Heart right ventricle (tissue), 16 donors: ENCODE measurements around the gene LRP2. TPM values are rescaled to one million over a fixed set of nuclear protein-coding genes. Genes with fewer than 3 reads are reported as not detected.

Experiments used
- ATAC-seq, 8 donors: fragments of 200-7000 bp; cut with Tn5 transposase; one replicate each; pipeline ENCODE4 v1.9.1; 2020; ENCODE audit warnings: mild to moderate bottlenecking in 8 of 8, moderate library complexity in 8 of 8, moderate number of reproducible peaks in 1 of 8
- DNase-seq, 2 donors: peaks; one replicate each; pipeline ENCODE4 v3.0.0-alpha.2; 2020
- H3K27ac ChIP-seq, 10 donors: fragments of 200-600 bp; sonication (generic) in 2 of 10; one replicate each; pipeline versions ENCODE4 v1.5.0 to v1.8.0; 2020 to 2022; ENCODE audit warnings: mild to moderate bottlenecking in 3 of 10
- H3K27me3 ChIP-seq, 7 donors: fragments of 200-600 bp; one replicate each; pipeline ENCODE4 v1.8.0; 2021 to 2022; ENCODE audit warnings: mild to moderate bottlenecking in 2 of 7
- H3K36me3 ChIP-seq, 9 donors: fragments of 200-600 bp; sonication (generic) in 1 of 9; one replicate each; pipeline versions ENCODE4 v1.5.0 to v1.8.0; 2020 to 2022; ENCODE audit warnings: mild to moderate bottlenecking in 2 of 9
- H3K4me1 ChIP-seq, 9 donors: fragments of 200-600 bp; sonication (generic) in 1 of 9; one replicate each; pipeline versions ENCODE4 v1.5.0 to v1.8.0; 2020 to 2022; ENCODE audit warnings: mild to moderate bottlenecking in 4 of 9
- H3K4me3 ChIP-seq, 10 donors: fragments of 200-600 bp; sonication (generic) in 2 of 10; one replicate each; pipeline versions ENCODE4 v1.5.0 to v1.8.0; 2020 to 2022; ENCODE audit warnings: mild to moderate bottlenecking in 7 of 10, moderate library complexity in 2 of 10
- H3K9me3 ChIP-seq, 11 donors: fragments of 200-600 bp in 10 of 11; sonication (generic) in 2 of 11; one replicate each; pipeline versions ENCODE4 v1.5.0 to v1.8.0; 2013 to 2022; ENCODE audit warnings: mild to moderate bottlenecking in 2 of 11, control low read depth in 1 of 11, moderate library complexity in 1 of 11
- WGBS, 2 donors: extraction: QIAGEN DNeasy Blood & Tissue Kit; methylation state at CpG; one replicate each; pipeline ENCODE4 v1.1.7; 2013; ENCODE audit warnings: inconsistent platforms in 1 of 2; 5-methylcytosine and 5-hydroxymethylcytosine counted together
- intact Hi-C, 10 donors: fragments of 100-400 bp; cut with DNase I; formaldehyde crosslinking; loops; one replicate each; pipeline versions ENCODE4 v1.11.1 to v1.14.2; 2022
- polyA plus RNA-seq, 2 donors: library from polyadenylated mRNA; stranded (reverse); fragments of 200-250 nt; gene quantifications; one replicate each; pipeline ENCODE4 v1.2.3, GENCODE V29; 2013
- total RNA-seq, 10 donors: library from RNA; stranded (reverse); fragmentation: NEBNext Ultra II Directional in 3 of 10; extraction: Animal tissue kit (Norgen Biotek cat#: 25700) in 3 of 10; gene quantifications; one replicate each; pipeline versions ENCODE4 v1.2.1 to v1.2.4, GENCODE V29; 2021 to 2023
- TF ChIP-seq, protein P1 (sequence below), 9 donors: fragments of 200-600 bp; sonication (generic) in 2 of 9; IDR thresholded peaks; one replicate each; pipeline versions ENCODE4 v1.5.0 to v1.8.0; 2021 to 2022; ENCODE audit warnings: antibody characterized with exemption in 9 of 9, mild to moderate bottlenecking in 5 of 9, moderate library complexity in 1 of 9
- donor health status: Arrhythmogenic right ventricular cardiomyopathy.
- donor health status: ischemic (EF 13 %, LVEDD 7.1; RV severe dilation, severe dysfunction).
- donor health status: healthy with polysubstance abuse.
- donor health status: DM: no; HTN: yes; CAD: no.
- donor health status: DM: no; HTN: no; CAD: no.
- donor health status: ischemic (EF 25% LVEDD 6.9; RV normal size, moderate dysfunction).
- donor health status: ischemic (EF 25% LVEDD 5.7; RV mildly dilated, moderate dysfunction).
- donor health status: healthy.
- donor health status: DM: yes; HTN: yes; CAD: no.
- donor health status: Ischemic cardiomyopathy.
- donor health status: ischemic (EF 35%, LVEDD 5.7; RV mildly dilated, moderate dysfunction).
- donor health status: nonischemic (EF 11% LVEDD 7.7; RV severe dilation, severe dysfunction).
- donor health status: DM: yes; HTN: yes; CAD: no.
- donor health status: PGD.
- donor health status: ischemic (EF 29% LVEDD 5.4; RV normal size, mild dysfunction).
- donor health status: nonischemic (EF 23%, LVEDD 6.1; RV moderate dilation, normal function).

Gene LRP2
- total and polyA plus RNA-seq, 12 donors, result 0.06 to 1.3 (median 0.27) TPM; not detected in 8

DNA sequence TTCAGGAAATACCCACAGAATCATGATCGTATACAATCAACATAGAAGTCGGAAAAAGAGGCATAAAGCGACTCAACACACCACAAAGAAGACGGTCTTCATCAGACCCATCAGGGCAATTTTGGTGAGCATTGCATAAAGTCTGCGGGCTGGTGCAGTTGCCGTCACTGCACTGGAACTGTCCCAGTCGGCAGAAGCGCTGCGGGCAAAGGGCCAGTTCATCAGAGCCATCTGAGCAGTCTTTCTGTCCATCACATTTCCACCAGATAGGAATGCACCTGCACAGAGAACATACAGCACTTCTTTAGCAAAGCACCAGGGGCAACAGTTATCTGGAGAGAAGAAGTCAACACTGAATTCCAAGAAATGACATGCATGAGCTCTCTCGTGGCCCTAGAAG lies 187.2 kb downstream of the LRP2 start:
- intact Hi-C loops, result no loop called here
- TF ChIP-seq, protein P1, sequence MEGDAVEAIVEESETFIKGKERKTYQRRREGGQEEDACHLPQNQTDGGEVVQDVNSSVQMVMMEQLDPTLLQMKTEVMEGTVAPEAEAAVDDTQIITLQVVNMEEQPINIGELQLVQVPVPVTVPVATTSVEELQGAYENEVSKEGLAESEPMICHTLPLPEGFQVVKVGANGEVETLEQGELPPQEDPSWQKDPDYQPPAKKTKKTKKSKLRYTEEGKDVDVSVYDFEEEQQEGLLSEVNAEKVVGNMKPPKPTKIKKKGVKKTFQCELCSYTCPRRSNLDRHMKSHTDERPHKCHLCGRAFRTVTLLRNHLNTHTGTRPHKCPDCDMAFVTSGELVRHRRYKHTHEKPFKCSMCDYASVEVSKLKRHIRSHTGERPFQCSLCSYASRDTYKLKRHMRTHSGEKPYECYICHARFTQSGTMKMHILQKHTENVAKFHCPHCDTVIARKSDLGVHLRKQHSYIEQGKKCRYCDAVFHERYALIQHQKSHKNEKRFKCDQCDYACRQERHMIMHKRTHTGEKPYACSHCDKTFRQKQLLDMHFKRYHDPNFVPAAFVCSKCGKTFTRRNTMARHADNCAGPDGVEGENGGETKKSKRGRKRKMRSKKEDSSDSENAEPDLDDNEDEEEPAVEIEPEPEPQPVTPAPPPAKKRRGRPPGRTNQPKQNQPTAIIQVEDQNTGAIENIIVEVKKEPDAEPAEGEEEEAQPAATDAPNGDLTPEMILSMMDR (IDR thresholded peaks at IDR 0.05), result no peak
- no peaks in the 10 kb centered on the region for H3K36me3 ChIP-seq
- WGBS, 2 donors, result 88 to 90% methylated on average over 10 of the region's 10 CpGs
- peaks cover 0 to 4% (median 0%) of the 10 kb centered on the region in 7 donors for H3K27me3 ChIP-seq
- ATAC-seq (no peak), DNase-seq (no peak)
- no peak overlapping the region for H3K27ac ChIP-seq
- no peak overlapping the region for H3K4me3 ChIP-seq
- no peaks in the 10 kb centered on the region for H3K4me1 ChIP-seq
- H3K9me3 ChIP-seq, result no peaks in the 10 kb centered on the region

- no peak for ATAC-seq
Observed at GRCh38 chr2:169173876-169174275, 188.5 kb downstream of the LRP2 start.

DNA sequence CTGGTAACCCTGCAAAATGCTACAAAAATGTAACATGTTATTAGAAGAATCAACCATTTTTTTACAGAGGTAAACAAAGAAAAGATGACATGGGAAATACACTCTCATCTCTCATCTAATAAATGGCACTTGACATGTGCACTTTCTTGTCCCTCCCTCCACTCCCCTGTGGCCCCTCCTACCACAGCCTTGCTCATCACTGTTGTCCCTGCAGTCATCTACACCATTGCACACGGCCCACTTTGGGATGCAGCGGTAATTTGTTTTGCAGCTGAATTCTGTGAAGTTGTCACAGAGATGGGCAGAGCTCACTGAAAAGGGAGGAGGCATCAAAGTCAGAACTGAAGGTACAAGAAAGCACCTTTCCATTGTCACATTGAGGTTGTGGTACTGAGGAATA lies 189.4 kb downstream of the LRP2 start:
- H3K4me1 ChIP-seq, result no peaks in the 10 kb centered on the region
- H3K4me3 ChIP-seq, result no peak overlapping the region
- H3K9me3 ChIP-seq, result no peaks in the 10 kb centered on the region
- peaks cover 0 to 4% (median 0%) of the 10 kb centered on the region in 7 donors for H3K27me3 ChIP-seq
- ATAC-seq (no peak), DNase-seq (no peak)
- H3K27ac ChIP-seq, result no peak overlapping the region
- intact Hi-C loops, result no loop called here
- 74 to 82% methylated on average over 2 of the region's 2 CpGs for WGBS, 2 donors
- TF ChIP-seq, protein P1 (IDR thresholded peaks at IDR 0.05), result no peak
- no peaks in the 10 kb centered on the region for H3K36me3 ChIP-seq

More at GRCh38 chr2:169173876-169174275, 188.5 kb downstream of the LRP2 start:
- Histone ChIP-seq H3K36me3 (no peaks in the 10 kb centered on the region), H3K27me3 (peaks cover 0 to 4% (median 0%) of the 10 kb centered on the region in 7 donors), H3K4me3 (no peak overlapping the region), H3K4me1 (no peaks in the 10 kb centered on the region), H3K9me3 (no peaks in the 10 kb centered on the region), H3K27ac (no peak overlapping the region)
- TF ChIP-seq, protein P1 (IDR thresholded peaks at IDR 0.05), result no peak
- intact Hi-C loops, result no loop called here
- 59 to 62% methylated on average over 9 of the region's 9 CpGs for WGBS, 2 donors
- peak in 1 of 2 donors; percentile 7 for DNase-seq

- Histone ChIP-seq H3K27me3 (peaks cover 0 to 4% (median 0%) of the 10 kb centered on the region in 7 donors), H3K27ac (no peak overlapping the region), H3K9me3 (no peaks in the 10 kb centered on the region), H3K4me3 (no peak overlapping the region), H3K36me3 (no peaks in the 10 kb centered on the region), H3K4me1 (no peaks in the 10 kb centered on the region)
- DNase-seq (no peak), ATAC-seq (no peak)
- WGBS, 2 donors, result 71 to 84% methylated on average over 2 of the region's 2 CpGs
- TF ChIP-seq, protein P1 (IDR thresholded peaks at IDR 0.05), result no peak
- intact Hi-C loops, result no loop called here
Observed at GRCh38 chr2:169172151-169172735, 190.1 kb downstream of the LRP2 start.
